LHCN-M2 (cell line): Measurements from ENCODE around the gene RUNX1. TPM values are rescaled to one million over a fixed set of nuclear protein-coding genes. Genes with fewer than 3 reads are reported as not detected.

Source experiments
- DNase-seq: peaks from one replicate; pipeline ENCODE4 v3.0.0-alpha.2; 2012; ENCODE audit warnings: low read depth
- total RNA-seq: library from RNA; depleted of rRNA; stranded (reverse); fragments of >200 nt; gene quantifications from 2 replicates; pipeline ENCODE4 v1.2.3, GENCODE V29; 2014

The RUNX1 gene
- total RNA-seq, 1 experiment from 2014 or later = 43.9 TPM

DNA sequence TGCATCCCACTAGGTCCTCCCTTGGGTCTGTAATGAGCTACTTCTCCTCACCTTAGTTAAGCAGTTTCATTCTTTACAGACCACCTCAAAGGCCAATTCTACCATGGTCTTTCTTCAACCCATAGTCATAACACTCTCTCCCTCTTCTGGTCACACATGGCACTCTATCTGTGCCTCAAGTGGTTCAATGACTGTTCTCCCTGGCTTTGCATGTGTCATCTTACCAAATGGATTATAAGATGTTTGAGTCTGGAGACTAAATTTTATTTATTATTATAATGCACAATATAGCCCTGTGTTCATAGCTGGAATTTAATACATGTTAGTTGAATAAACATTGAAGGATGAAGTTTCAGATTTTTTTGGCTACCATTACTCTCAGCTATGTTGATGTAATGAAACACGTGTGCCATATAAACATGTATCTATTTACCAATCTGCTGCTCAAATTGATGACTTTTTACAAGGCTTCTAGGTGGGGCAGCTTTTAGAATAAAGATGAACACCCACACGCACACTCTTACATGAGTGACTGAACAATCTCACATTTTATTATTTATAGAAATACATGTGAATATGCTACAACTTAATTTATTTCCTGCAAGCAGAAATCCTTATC, 102.1 kb downstream of the RUNX1 start:
- DNase-seq = no peak

GRCh38 chr21:34946385-34946840, 102.7 kb downstream of the RUNX1 start:
- no peak for DNase-seq

GRCh38 chr21:34945288-34945687, 103.8 kb downstream of the RUNX1 start:
- DNase-seq = no peak

- DNase-seq = no peak
Observed at GRCh38 chr21:34944015-34944755, 104.9 kb downstream of the RUNX1 start.

- DNase-seq = no peak
Observed at GRCh38 chr21:34942911-34943310, 106.2 kb downstream of the RUNX1 start.

DNA sequence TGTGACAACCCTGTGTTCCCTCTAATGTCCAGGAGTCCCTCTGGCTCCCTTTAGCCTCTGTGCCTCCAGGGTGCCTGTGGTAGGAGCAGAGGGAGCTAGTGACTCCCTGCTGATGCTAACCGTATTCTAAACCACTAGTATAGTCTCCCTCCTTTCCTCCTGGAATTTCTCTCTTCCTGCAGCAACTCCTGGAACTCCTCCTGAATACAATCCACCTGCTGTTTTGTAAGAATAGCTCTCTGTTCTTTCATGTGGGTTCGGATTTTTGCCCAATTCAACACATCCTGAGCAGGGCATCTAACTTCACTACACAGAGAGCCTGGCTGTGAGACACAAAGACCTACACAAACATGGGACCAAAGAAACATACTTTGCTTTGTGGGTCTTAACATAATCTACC, 107.9 kb downstream of the RUNX1 start:
- no peak for DNase-seq

DNA sequence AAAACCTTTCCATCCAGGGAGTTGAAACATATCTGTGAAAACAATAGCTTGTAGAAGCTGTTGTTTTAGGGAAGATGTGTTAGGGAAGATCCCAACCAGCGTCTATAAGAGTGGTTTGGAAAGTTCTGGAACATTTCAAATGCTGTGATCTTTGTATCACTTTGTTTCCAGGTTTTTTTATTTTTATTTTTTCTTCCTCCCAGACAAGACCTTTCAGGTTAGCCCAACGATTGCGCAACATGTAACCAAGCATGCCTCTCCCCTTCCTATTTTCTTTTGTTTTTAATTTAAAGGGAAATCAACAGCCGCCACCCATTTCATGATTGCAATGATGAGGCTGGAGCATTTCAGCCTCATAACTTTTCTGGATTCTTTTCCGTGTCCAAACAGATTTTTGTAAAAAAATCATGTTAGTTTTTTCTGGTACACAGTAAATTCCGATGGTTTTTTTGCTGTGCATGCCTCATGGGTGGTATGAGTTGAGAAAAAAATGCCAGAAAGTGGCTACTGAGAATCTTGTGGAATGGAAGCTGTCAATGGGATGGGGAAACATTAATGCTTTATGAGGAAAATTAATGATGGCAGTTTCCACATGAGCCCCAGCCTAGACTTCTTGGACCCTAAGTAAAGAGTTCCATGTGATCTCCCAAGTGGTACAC, 109.3 kb downstream of the RUNX1 start:
- DNase-seq = no peak

- no peak for DNase-seq
Observed at GRCh38 chr21:34938089-34938764, 110.9 kb downstream of the RUNX1 start.

- DNase-seq = no peak
Observed at GRCh38 chr21:34936883-34937563, 112.1 kb downstream of the RUNX1 start.

DNA sequence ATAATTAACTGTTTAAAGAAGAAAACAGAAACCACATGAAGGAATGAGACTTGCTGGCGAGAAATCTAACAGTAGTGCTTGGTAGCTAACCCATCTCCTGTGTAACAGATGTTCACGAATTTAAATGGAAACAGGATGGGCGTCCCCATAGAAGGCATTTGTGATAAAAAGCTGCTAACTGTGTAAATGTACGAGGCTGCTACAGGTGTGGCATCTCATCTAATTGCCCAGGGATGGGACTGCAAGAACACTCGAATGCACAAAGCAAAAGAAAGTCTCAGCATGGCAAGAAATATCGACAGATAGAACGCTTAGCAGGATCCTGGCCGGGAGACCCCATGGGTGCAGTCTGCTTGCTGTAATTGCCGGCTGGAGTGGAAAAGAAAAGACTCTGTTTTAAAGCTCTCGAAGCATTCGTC, 112.7 kb downstream of the RUNX1 start:
- DNase-seq = no peak

DNA sequence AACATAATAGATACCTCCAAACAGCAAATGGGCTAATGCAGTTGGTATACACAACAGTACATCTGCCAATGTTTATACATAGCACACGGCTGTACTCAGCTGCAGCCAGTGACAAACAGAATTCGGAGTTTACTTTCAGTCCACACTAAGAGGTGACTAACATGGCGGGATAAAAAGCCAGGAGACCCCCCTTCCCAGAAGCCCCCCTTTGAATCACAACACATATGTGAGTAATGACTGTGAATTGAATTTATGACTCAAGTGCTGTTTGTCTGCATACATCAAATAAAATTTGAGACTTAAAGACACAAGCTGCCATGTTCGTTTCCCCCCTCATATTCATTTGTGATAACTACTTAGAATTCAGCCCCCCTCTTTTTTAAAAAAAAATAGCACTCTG, 113.2 kb downstream of the RUNX1 start:
- no peak for DNase-seq

- no peak for DNase-seq
Observed at GRCh38 chr21:34935452-34935851, 113.7 kb downstream of the RUNX1 start.

GRCh38 chr21:34934350-34934749, 114.8 kb downstream of the RUNX1 start:
- no peak for DNase-seq

DNA sequence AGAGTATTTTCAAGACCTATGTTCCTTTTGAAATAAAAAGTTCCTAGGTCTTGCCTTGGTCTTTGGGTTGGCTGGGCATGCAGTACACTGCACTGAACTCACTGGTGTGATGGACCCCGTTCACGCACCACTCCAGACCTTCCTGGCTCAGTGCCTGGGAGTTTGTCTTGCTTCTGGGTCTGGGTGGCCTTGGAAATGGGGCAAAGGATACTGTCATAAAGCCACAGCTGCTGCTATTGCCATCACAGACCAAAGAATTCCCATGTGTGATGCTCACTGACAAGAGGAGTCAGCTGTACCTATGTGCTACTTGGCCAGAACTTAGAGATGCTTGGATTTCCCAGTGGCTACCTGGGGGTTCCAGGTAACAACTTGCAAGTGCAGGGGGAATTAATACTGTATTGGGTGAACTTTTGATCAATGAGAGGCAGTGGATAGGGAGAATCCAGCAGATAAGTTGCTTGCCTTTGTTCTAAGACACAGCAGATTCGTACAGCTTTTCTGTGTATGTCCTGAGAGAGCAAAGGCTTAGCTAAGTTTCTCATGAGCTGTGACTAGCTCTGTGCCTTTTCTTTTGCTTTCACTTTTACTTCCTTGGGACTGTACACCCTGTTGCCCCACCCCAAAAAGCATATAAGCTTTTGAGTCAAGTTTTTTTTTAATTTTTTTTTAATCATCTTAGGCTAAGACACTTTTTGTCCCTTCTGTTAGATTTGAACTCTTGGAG, 115.3 kb downstream of the RUNX1 start:
- no peak for DNase-seq

- no peak for DNase-seq
Observed at GRCh38 chr21:34932233-34932632, 116.9 kb downstream of the RUNX1 start.

DNA sequence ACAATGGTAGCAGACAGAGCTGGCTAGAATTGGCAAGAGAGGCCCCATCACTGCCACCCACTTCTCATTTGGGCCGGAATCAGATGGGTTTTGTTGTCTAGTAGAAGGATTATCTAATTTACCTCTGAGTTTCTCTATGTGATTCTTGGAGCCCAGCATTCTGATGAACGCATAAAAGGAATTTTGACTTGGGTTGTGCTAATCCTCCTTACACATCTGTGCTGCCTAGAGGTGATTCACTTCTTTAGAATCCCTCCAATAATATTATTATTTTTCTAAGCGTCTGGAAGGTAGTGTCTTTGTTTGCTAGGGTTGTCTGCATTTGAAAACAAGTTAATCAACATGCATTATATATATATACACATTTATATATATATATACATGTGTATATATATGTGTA, 118.1 kb downstream of the RUNX1 start:
- DNase-seq = peak; percentile 51

DNA sequence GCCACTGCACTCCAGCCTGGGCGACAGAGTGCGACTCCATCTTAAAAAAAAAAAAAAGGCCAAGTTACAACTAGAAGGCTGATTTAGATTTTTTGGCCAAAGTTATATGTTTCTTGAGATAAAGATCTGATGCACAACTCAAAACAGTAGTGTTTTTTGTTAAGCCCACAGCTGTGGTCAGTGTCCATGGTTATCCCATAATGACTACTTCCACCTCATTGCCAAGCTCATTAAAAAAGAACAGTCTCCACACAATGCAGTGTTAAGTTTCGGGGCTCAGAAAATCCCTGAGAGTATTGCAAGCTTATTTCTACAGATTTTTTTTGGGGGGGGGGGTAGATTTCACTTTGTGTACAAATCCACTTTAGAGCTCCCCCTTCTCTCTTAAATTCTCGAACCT, 120.5 kb downstream of the RUNX1 start:
- no peak for DNase-seq

DNA sequence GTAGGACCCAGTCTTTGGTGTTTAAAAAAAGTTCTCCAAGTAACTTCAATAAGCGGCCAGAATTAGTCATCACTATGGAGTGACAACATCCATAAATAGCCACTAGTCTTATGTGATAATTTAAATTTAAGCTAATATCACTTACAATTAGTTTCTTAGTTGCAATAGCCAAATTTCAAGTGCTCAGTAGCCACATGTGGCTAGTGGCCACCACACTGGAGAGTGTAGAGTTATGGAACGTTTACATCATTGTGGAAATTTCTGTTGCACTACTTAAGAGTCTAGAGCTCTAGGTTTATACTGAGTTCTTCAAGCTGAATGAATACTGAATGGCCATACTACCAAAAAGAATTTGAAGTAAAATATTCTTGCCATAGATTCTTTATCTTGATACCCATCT, 121.1 kb downstream of the RUNX1 start:
- DNase-seq = no peak

DNA sequence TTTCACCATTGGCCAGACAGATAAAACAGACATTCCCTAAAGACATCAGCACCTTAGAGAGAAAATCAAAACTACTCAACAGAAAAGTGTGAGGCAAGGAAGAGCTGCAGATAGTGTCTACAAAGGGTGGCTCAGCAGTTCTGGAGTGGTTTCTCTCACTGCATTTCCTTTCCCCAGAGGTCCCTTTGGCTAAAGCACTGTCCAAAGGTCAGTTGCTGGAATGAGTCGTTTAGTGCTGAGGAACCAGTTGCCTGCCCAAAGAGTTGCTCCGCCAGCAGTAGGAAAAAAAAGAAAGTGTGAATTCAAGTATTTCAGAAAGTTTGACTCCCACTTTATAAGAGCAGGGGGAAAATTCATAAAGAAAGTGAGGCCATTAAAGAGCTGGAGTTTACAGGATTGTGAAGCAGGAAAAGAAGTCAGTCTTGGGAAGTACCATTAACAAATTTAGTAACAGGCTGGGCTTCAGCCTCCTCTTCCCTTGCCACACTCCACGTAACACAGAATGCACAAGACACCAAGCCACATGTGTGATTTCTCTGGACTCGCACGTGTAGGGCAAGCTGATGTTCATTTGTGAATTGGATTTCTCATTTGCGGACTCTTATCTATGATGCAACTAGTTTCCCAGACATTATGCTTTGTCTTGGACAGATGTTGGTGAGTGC, 122.2 kb downstream of the RUNX1 start:
- peak; percentile 72 for DNase-seq

DNA sequence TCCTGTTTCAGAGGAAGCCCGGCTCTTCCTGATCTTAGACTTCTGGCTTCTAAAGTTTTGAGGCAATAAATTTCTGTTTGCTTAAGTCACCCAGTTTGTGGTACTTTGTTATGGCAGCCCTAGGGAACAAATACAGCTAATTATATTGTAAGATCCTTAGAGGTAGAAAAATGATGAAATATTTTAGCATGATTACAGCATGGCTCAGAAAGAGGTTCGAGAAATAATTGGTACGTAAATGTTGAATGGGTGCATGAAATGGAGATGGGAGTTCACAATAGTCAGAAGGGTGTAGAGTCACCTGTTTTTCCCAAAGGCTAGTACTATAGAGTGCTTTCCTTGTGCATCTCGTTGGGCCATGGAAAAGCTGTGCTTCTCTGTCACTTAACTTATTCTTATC, 123.5 kb downstream of the RUNX1 start:
- DNase-seq = no peak
